HepG2 (cell line): ENCODE measurements around the gene FAM81B. TPM values are rescaled to one million over a fixed set of nuclear protein-coding genes. Genes with fewer than 3 reads are reported as not detected.

Source experiments
- ATAC-seq: fragments of 200-7000 bp; cut with Tn5 transposase; 3 replicates; pipeline ENCODE4 v1.9.1; 2020; ENCODE audit warnings: mild to moderate bottlenecking, moderate library complexity
- BruUV-seq: library from RNA; stranded (reverse); fragments of 400-500 nt; replicated peaks from 2 replicates; lab custom pipeline; 2021; lab: Mats Ljungman, UMichigan
- CTCF ChIA-PET: fragments of 300-600 bp; formaldehyde crosslinking; extraction: SDS; loops from one replicate; lab custom pipeline; 2021; ENCODE audit warnings: low total read pairs, inconsistent platforms, low intra/inter-chr PET ratio; lab: Yijun Ruan, JAX
- POLR2A ChIA-PET: fragments of 350-600 bp; sonication (Branson Sonifier 250); formaldehyde crosslinking; loops from one replicate; lab custom pipeline; 2020; ENCODE audit warnings: antibody characterized with exemption, inconsistent platforms; lab: Yijun Ruan, JAX
- DNase-seq: peaks from one replicate; pipeline ENCODE4 v3.0.0-alpha.2; 2015; ENCODE audit warnings: low spot score
- FAIRE-seq: peaks from 3 replicates; lab custom pipeline; 2011; peaks lifted over from hg19 to GRCh38; lab: Jason Lieb, UNC
- H2AFZ ChIP-seq: one replicate; pipeline ENCODE4 v1.6.1; 2011; ENCODE audit warnings: low read length, inconsistent platforms
- H3K27ac ChIP-seq: fragments of 300-600 bp; 3 replicates; pipeline ENCODE4 v1.8.0; 2011; ENCODE audit warnings: mixed run types, mild to moderate bottlenecking, mixed read lengths, low read length, inconsistent platforms; ENCODE audit not compliant: insufficient read depth; ENCODE audit errors: extremely low read length
- H3K27me3 ChIP-seq, 2 experiments: fragments of 200-600 bp in 1 of 2; 2 replicates in 1 of 2; 3 replicates in 1 of 2; pipeline versions ENCODE4 v1.6.0 to v1.8.0; 2011; ENCODE audit warnings: low read length in 2 of 2, mild to moderate bottlenecking in 2 of 2, moderate library complexity in 2 of 2, inconsistent platforms in 1 of 2; ENCODE audit not compliant: insufficient read depth in 2 of 2, control insufficient read depth in 1 of 2
- H3K36me3 ChIP-seq, 2 experiments: fragments of 200-600 bp in 1 of 2; replicated peaks in 1 of 2; 2 replicates in 1 of 2; 3 replicates in 1 of 2; pipeline versions ENCODE4 v1.5.1 to v1.8.0; 2011; ENCODE audit warnings: low read length in 2 of 2, inconsistent platforms in 1 of 2; ENCODE audit not compliant: insufficient read depth in 2 of 2, control insufficient read depth in 1 of 2
- H3K4me1 ChIP-seq: 2 replicates; pipeline ENCODE4 v1.5.1; 2012; ENCODE audit warnings: low read length, inconsistent platforms; ENCODE audit not compliant: insufficient read depth
- H3K4me2 ChIP-seq: 2 replicates; pipeline ENCODE4 v1.6.0; 2011; ENCODE audit warnings: low read depth, low read length, inconsistent platforms
- H3K4me3 ChIP-seq, 3 experiments: fragments of 200-600 bp in 1 of 3; sonication (generic), shearing (Covaris generic) in 1 of 3; replicated peaks in 1 of 3; 2 replicates each; pipeline ENCODE4 v1.5.1; 2011 to 2016; ENCODE audit warnings: low read length in 3 of 3, inconsistent platforms in 2 of 3, low read depth in 2 of 3, mild to moderate bottlenecking in 2 of 3, control low read depth in 1 of 3, mixed read lengths in 1 of 3; ENCODE audit not compliant: insufficient read depth in 1 of 3
- H3K79me2 ChIP-seq: one replicate; pipeline ENCODE4 v1.6.1; 2011; ENCODE audit warnings: low read length, inconsistent platforms; ENCODE audit not compliant: insufficient read depth
- H3K9ac ChIP-seq: 2 replicates; pipeline ENCODE4 v1.6.0; 2011; ENCODE audit warnings: mild to moderate bottlenecking, low read depth, low read length, inconsistent platforms; ENCODE audit not compliant: insufficient read depth
- H3K9me3 ChIP-seq: 2 replicates; pipeline ENCODE4 v1.5.1; 2012; ENCODE audit warnings: mild to moderate bottlenecking, low read length
- H4K20me1 ChIP-seq: 2 replicates; pipeline ENCODE4 v1.6.0; 2011; ENCODE audit warnings: inconsistent platforms, mild to moderate bottlenecking, low read length, moderate library complexity; ENCODE audit not compliant: insufficient read depth
- ERF ChIP-seq: IDR thresholded peaks from 2 replicates; pipeline ENCODE4 v1.6.1; 2018; ENCODE audit warnings: missing biosample characterization, missing genetic modification reagents
- KDM5A ChIP-seq: fragments of 200-600 bp; sonication (generic); IDR thresholded peaks from 2 replicates; pipeline ENCODE4 v1.7.0; 2018; ENCODE audit warnings: antibody characterized with exemption, mild to moderate bottlenecking, low read length, borderline replicate concordance
- ZFP36L1 ChIP-seq: sonication (generic); formaldehyde crosslinking; IDR thresholded peaks from 2 replicates; pipeline ENCODE4 v1.8.0; 2022; ENCODE audit warnings: mild to moderate bottlenecking, missing genetic modification reagents, moderate library complexity
- ZNF17 ChIP-seq: sonication (generic); formaldehyde crosslinking; IDR thresholded peaks from 2 replicates; pipeline ENCODE4 v1.5.0; 2020; ENCODE audit warnings: mild to moderate bottlenecking, missing genetic modification reagents
- ZNF598 ChIP-seq: sonication (generic); formaldehyde crosslinking; IDR thresholded peaks from 2 replicates; pipeline ENCODE4 v1.5.1; 2020; ENCODE audit warnings: mild to moderate bottlenecking, missing genetic modification reagents, borderline replicate concordance
- WGBS: methylation state at CpG from one replicate; pipeline ENCODE4 v1.1.6; 2017; ENCODE audit warnings: low lambda C conversion rate; 5-methylcytosine and 5-hydroxymethylcytosine counted together
- in situ Hi-C: cut with HindIII; loops from 2 replicates; pipeline ENCODE4 v1.10.0; 2017; ENCODE audit warnings: low pct_unique_long_range_greater_than_20kb; ENCODE audit not compliant: extremely low pct_ligation_motif_present
- intact Hi-C: fragments of 100-400 bp; cut with micrococcal nuclease; formaldehyde crosslinking; loops from one replicate; pipeline ENCODE4 v1.10.0; 2022; ENCODE audit not compliant: unreplicated experiment
- polyA plus RNA-seq, 8 experiments: library from polyadenylated mRNA; depleted of rRNA in 3 of 8; stranded (reverse) in 7 of 8; unstranded in 1 of 8; fragments of >200 nt; fragmentation: Illumina TruSeq in 4 of 8; extraction: Trizol in 4 of 8; gene quantifications; 2 replicates each; pipeline versions ENCODE4 v1.2.1 to v1.2.3, GENCODE V29; 2011 to 2016; ENCODE audit warnings: low read depth in 4 of 8, missing spikeins in 1 of 8, mixed read lengths in 1 of 8; ENCODE audit not compliant: insufficient read depth in 1 of 8
- total RNA-seq, 5 experiments: library from RNA; depleted of rRNA; stranded (reverse); fragments of >200 nt; fragmentation: Illumina TruSeq; extraction: Trizol; gene quantifications; 2 replicates each; pipeline ENCODE4 v1.2.3, GENCODE V29; 2016; ENCODE audit warnings: low read depth in 1 of 5
- TF ChIP-seq, protein P1 (sequence below): sonication (generic); formaldehyde crosslinking; IDR thresholded peaks from 2 replicates; pipeline ENCODE4 v1.4.0; 2020; ENCODE audit warnings: missing genetic modification reagents, borderline replicate concordance

FAM81B gene
- total and polyA plus RNA-seq, 2 of the 13 experiments (the other 11 are each of a cell fraction or from before 2014, with no cell fraction given), result not detected

- TF ChIP-seq, protein P1, sequence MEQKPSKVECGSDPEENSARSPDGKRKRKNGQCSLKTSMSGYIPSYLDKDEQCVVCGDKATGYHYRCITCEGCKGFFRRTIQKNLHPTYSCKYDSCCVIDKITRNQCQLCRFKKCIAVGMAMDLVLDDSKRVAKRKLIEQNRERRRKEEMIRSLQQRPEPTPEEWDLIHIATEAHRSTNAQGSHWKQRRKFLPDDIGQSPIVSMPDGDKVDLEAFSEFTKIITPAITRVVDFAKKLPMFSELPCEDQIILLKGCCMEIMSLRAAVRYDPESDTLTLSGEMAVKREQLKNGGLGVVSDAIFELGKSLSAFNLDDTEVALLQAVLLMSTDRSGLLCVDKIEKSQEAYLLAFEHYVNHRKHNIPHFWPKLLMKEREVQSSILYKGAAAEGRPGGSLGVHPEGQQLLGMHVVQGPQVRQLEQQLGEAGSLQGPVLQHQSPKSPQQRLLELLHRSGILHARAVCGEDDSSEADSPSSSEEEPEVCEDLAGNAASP (CRISPR knock-in tag), result no peak
Observed at GRCh38 chr5:95382801-95383200, 8.4 kb upstream of the FAM81B start (continued).

DNA sequence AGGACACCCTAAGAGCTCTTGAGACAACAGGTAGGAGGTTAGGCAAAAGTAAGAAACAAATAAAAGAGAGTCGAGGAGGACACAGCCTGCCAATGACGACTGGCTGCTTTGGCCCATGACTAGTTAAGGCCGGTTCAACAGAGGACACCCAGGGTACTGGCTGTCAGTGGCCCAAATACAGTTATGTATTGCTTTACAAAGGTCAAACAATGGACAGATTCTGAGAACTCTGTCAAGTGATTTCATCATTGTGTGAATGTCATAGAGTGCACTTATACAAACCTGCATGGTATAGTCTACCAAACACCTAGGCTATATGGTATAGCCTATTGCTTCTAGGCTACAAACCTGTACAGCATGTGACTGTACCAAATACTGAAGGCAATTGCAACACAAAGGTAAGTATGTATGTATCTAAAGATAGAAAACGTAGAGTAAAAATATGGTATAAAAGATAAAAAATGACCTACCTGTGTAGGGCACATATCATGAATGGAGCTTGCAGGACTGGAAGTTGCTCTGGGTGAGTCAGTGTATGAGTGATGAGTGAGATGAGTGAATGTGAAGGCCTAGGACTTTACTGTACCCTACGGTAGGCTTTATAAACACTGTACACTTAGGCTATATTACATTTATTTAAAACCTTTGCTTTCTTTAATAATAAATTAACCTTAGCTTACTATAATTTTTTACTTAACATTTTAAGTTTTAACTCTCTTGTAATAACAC is 6.5 kb upstream of the FAM81B start:
- in situ Hi-C loops, result no loop called here
- Histone ChIP-seq H3K9me3 (no peaks in the 10 kb centered on the region), H3K4me3 (no peak overlapping the region), H3K4me2 (no peak overlapping the region), H3K79me2 (no peaks in the 10 kb centered on the region), H2AFZ (no peak overlapping the region), H3K4me1 (no peaks in the 10 kb centered on the region), H3K27me3 (no peaks in the 10 kb centered on the region), H3K9ac (no peak overlapping the region), H3K36me3 (no peaks in the 10 kb centered on the region), H3K27ac (no peak overlapping the region), H4K20me1 (no peaks in the 10 kb centered on the region)
- ChIA-PET CTCF (no interaction called here), POLR2A (no interaction called here)
- 7% methylated on average over 5 of the region's 5 CpGs for WGBS
- ATAC-seq (no peak), FAIRE-seq (no peak), DNase-seq (no peak)
- intact Hi-C loops, result no loop called here
- TF ChIP-seq KDM5A (no peak), ERF (no peak), ZNF598 (CRISPR knock-in tag) (no peak), ZNF17 (CRISPR knock-in tag) (no peak), ZFP36L1 (CRISPR knock-in tag) (no peak)
- BruUV-seq, result no TSS peak
